Nephron (organoid): Measurements from ENCODE around the gene TP53BP1.

Experiments
- H3K27ac Mint-ChIP-seq, 3 experiments: 2 replicates each; pipeline ENCODE4 v1.8.0; 2020; ENCODE audit warnings: mixed read lengths in 3 of 3, mild to moderate bottlenecking in 2 of 3, moderate library complexity in 1 of 3
- H3K27me3 Mint-ChIP-seq: 2 replicates; pipeline ENCODE4 v1.8.0; 2021; ENCODE audit warnings: low read depth, mild to moderate bottlenecking, moderate library complexity, mixed read lengths
- H3K36me3 Mint-ChIP-seq: 2 replicates; pipeline ENCODE4 v1.8.0; 2020; ENCODE audit warnings: low read depth, mixed read lengths
- H3K4me1 Mint-ChIP-seq: 2 replicates; pipeline ENCODE4 v1.8.0; 2020; ENCODE audit warnings: mixed read lengths
- H3K4me3 Mint-ChIP-seq, 3 experiments: 2 replicates each; pipeline ENCODE4 v1.8.0; 2020; ENCODE audit warnings: mild to moderate bottlenecking in 3 of 3, mixed read lengths in 3 of 3, moderate library complexity in 2 of 3
- H3K9me3 Mint-ChIP-seq: 2 replicates; pipeline ENCODE4 v1.8.0; 2020; ENCODE audit warnings: mixed read lengths
- TF ChIP-seq, protein P1 (sequence below), 3 experiments: fragments of 200-600 bp; sonication (generic); IDR thresholded peaks; one replicate each; pipeline ENCODE4 v1.5.0; 2021; ENCODE audit warnings: antibody characterized with exemption in 3 of 3; ENCODE audit not compliant: unreplicated experiment in 3 of 3

TP53BP1 gene

DNA sequence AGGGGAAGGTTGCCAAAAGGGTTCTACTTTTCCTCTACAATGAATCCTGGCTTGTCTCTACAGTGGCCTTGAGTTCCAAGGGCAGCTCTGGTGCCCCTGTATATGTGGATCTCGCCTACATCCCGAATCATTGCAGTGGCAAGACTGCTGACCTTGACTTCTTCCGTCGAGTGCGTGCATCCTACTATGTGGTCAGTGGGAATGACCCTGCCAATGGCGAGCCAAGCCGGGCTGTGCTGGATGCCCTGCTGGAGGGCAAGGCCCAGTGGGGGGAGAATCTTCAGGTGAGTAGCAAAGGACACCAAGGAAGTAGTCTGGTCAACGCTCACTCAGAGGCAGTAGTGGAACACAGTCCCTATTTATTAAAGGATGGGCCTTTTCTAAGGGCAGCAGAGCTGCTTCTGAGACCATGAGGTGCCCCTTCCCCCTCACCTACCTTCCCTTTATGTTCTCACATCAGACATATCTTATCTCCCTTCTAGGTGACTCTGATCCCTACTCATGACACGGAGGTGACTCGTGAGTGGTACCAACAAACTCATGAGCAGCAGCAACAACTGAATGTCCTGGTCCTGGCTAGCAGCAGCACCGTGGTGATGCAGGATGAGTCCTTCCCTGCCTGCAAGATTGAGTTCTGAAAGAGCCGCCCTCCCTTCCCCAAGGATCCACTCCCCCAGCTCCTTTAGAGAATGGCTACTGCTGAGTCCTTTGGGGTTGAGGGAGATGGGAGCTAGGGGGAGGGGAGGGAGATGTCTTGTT is 36.8 kb upstream of the TP53BP1 start:
- Mint-ChIP-seq H3K36me3 (peaks cover 34% of the 10 kb centered on the region), H3K9me3 (peaks cover 8% of the 10 kb centered on the region), H3K4me1 (peaks cover 31% of the 10 kb centered on the region), H3K27me3 (no peaks in the 10 kb centered on the region), H3K4me3 (no peak overlapping the region), H3K27ac (no peak overlapping the region)
- TF ChIP-seq, protein P1, sequence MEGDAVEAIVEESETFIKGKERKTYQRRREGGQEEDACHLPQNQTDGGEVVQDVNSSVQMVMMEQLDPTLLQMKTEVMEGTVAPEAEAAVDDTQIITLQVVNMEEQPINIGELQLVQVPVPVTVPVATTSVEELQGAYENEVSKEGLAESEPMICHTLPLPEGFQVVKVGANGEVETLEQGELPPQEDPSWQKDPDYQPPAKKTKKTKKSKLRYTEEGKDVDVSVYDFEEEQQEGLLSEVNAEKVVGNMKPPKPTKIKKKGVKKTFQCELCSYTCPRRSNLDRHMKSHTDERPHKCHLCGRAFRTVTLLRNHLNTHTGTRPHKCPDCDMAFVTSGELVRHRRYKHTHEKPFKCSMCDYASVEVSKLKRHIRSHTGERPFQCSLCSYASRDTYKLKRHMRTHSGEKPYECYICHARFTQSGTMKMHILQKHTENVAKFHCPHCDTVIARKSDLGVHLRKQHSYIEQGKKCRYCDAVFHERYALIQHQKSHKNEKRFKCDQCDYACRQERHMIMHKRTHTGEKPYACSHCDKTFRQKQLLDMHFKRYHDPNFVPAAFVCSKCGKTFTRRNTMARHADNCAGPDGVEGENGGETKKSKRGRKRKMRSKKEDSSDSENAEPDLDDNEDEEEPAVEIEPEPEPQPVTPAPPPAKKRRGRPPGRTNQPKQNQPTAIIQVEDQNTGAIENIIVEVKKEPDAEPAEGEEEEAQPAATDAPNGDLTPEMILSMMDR (IDR thresholded peaks at IDR 0.05; ENCODE audit: unreplicated experiment in 3 of 3), result no peak

DNA sequence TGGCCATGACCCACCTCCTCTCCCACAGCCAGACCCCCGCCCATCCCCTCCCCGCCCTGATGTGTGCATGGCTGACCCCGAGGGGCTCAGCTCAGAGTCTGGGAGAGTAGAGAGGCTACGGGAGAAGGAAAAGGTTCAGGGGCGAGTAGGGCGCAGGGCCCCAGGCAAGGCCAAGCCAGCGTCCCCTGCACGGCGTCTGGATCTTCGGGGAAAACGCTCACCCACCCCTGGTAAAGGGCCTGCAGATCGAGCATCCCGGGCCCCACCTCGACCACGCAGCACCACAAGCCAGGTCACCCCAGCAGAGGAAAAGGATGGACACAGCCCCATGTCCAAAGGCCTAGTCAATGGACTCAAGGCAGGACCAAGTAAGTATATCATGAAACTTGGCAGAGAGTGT is 36.2 kb upstream of the TP53BP1 start:
- peaks cover 31% of the 10 kb centered on the region for H3K4me1 Mint-ChIP-seq
- TF ChIP-seq, protein P1 (IDR thresholded peaks at IDR 0.05; ENCODE audit: unreplicated experiment in 3 of 3), result no peak
- H3K27ac Mint-ChIP-seq, result no peak overlapping the region
- no peak overlapping the region for H3K4me3 Mint-ChIP-seq
- H3K36me3 Mint-ChIP-seq, result peaks cover 38% of the 10 kb centered on the region
- no peaks in the 10 kb centered on the region for H3K27me3 Mint-ChIP-seq
- H3K9me3 Mint-ChIP-seq, result peaks cover 9% of the 10 kb centered on the region

DNA sequence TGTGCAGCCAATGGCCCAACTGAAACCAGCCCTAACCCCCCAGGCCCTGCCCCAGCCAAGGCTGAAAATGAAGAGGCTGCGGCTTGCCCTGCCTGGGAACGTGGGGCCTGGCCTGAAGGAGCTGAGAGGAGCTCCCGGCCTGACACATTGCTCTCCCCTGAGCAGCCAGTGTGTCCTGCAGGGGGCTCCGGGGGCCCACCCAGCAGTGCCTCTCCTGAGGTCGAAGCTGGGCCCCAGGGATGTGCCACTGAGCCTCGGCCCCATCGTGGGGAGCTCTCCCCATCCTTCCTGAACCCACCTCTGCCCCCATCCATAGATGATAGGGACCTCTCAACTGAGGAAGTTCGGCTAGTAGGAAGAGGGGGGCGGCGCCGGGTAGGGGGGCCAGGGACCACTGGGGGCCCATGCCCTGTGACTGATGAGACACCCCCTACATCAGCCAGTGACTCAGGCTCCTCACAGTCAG is 35.6 kb upstream of the TP53BP1 start:
- TF ChIP-seq, protein P1 (IDR thresholded peaks at IDR 0.05; ENCODE audit: unreplicated experiment in 3 of 3), result no peak
- no peak overlapping the region for H3K27ac Mint-ChIP-seq
- H3K4me1 Mint-ChIP-seq, result peaks cover 30% of the 10 kb centered on the region
- H3K36me3 Mint-ChIP-seq, result peaks cover 40% of the 10 kb centered on the region
- no peaks in the 10 kb centered on the region for H3K27me3 Mint-ChIP-seq
- no peak overlapping the region for H3K4me3 Mint-ChIP-seq
- peaks cover 14% of the 10 kb centered on the region for H3K9me3 Mint-ChIP-seq

DNA sequence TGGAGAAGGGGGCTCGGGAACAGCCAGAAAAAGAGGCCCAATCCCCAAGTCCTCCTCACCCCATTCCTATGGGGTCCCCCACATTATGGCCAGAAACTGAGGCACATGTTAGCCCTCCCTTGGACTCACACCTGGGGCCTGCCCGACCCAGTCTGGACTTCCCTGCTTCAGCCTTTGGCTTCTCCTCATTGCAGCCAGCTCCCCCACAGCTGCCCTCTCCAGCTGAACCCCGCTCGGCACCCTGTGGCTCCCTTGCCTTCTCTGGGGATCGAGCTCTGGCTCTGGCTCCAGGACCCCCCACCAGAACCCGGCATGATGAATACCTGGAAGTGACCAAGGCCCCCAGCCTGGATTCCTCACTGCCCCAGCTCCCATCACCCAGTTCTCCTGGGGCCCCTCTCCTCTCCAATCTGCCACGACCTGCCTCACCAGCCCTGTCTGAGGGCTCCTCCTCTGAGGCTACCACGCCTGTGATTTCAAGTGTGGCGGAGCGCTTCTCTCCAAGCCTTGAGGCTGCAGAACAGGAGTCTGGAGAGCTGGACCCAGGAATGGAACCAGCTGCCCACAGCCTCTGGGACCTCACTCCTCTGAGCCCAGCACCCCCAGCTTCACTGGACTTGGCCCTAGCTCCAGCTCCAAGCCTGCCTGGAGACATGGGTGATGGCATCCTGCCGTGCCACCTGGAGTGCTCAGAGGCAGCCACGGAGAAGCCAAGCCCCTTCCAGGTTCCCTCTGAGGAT is 35.0 kb upstream of the TP53BP1 start:
- Mint-ChIP-seq H3K9me3 (peaks cover 19% of the 10 kb centered on the region), H3K4me1 (peaks cover 25% of the 10 kb centered on the region), H3K27ac (no peak overlapping the region), H3K36me3 (peaks cover 42% of the 10 kb centered on the region), H3K27me3 (no peaks in the 10 kb centered on the region), H3K4me3 (no peak overlapping the region)
- TF ChIP-seq, protein P1 (IDR thresholded peaks at IDR 0.05; ENCODE audit: unreplicated experiment in 3 of 3), result no peak

DNA sequence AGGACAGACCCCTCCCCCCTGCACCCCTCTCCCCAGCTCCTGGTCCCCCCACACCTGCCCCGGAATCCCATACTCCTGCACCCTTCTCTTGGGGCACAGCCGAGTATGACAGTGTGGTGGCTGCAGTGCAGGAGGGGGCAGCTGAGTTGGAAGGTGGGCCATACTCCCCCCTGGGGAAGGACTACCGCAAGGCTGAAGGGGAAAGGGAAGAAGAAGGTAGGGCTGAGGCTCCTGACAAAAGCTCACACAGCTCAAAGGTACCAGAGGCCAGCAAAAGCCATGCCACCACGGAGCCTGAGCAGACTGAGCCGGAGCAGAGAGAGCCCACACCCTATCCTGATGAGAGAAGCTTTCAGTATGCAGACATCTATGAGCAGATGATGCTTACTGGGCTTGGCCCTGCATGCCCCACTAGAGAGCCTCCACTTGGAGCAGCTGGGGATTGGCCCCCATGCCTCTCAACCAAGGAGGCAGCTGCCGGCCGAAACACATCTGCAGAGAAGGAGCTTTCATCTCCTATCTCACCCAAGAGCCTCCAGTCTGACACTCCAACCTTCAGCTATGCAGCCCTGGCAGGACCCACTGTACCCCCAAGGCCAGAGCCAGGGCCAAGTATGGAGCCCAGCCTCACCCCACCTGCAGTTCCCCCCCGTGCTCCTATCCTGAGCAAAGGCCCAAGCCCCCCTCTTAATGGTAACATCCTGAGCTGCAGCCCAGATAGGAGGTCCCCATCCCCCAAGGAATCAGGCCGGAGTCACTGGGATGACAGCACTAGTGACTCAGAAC is 34.3 kb upstream of the TP53BP1 start:
- peaks cover 50% of the 10 kb centered on the region for H3K36me3 Mint-ChIP-seq
- H3K4me1 Mint-ChIP-seq, result peaks cover 25% of the 10 kb centered on the region
- H3K27ac Mint-ChIP-seq, result no peak overlapping the region
- TF ChIP-seq, protein P1 (IDR thresholded peaks at IDR 0.05; ENCODE audit: unreplicated experiment in 3 of 3), result no peak
- peaks cover 27% of the 10 kb centered on the region for H3K9me3 Mint-ChIP-seq
- no peaks in the 10 kb centered on the region for H3K27me3 Mint-ChIP-seq
- H3K4me3 Mint-ChIP-seq, result no peak overlapping the region
